GM18507 (cell line): ENCODE measurements around the gene DLEC1.

ENCODE experiments used
- DNase-seq: peaks from one replicate; pipeline ENCODE4 v3.0.0; 2011; ENCODE audit warnings: low read depth; ENCODE audit not compliant: insufficient read length; ENCODE audit errors: extremely low spot score
- FAIRE-seq: peaks from 2 replicates; lab custom pipeline; 2011; peaks lifted over from hg19 to GRCh38; lab: Jason Lieb, UNC

Gene DLEC1

GRCh38 chr3:38095669-38096483, 56.9 kb downstream of the DLEC1 start:
- DNase-seq (no peak), FAIRE-seq (no peak)

GRCh38 chr3:38097446-38098375, 58.7 kb downstream of the DLEC1 start:
- FAIRE-seq (no peak), DNase-seq (no peak)

GRCh38 chr3:38098376-38098723, 59.3 kb downstream of the DLEC1 start:
- FAIRE-seq (no peak), DNase-seq (no peak)

- FAIRE-seq: no peak
- DNase-seq: no peak
These were observed 60.5 kb downstream of the DLEC1 start for GRCh38 chr3:38099518-38099917.

GRCh38 chr3:38100498-38100897, 61.5 kb downstream of the DLEC1 start:
- FAIRE-seq: no peak
- DNase-seq: no peak

- FAIRE-seq: no peak
- DNase-seq: no peak
These were observed 62.9 kb downstream of the DLEC1 start for GRCh38 chr3:38101811-38102443.

- DNase-seq (no peak), FAIRE-seq (no peak)
These were observed 63.4 kb downstream of the DLEC1 start for GRCh38 chr3:38102444-38102814.

- DNase-seq (no peak), FAIRE-seq (no peak)
These were observed 66.5 kb downstream of the DLEC1 start for GRCh38 chr3:38105525-38105924.

GRCh38 chr3:38107911-38108648, 69.1 kb downstream of the DLEC1 start:
- no peak for DNase-seq
- no peak for FAIRE-seq

- no peak for DNase-seq
- no peak for FAIRE-seq
These were observed 69.9 kb downstream of the DLEC1 start for GRCh38 chr3:38108649-38109579.

- FAIRE-seq (no peak), DNase-seq (no peak)
These were observed 70.7 kb downstream of the DLEC1 start for GRCh38 chr3:38109580-38110313.

- FAIRE-seq (no peak), DNase-seq (no peak)
These were observed 71.5 kb downstream of the DLEC1 start for GRCh38 chr3:38110314-38111050.

GRCh38 chr3:38111201-38111600, 72.2 kb downstream of the DLEC1 start:
- no peak for DNase-seq
- FAIRE-seq: no peak

GRCh38 chr3:38111696-38112377, 72.8 kb downstream of the DLEC1 start:
- FAIRE-seq (no peak), DNase-seq (no peak)

- DNase-seq: no peak
- FAIRE-seq: no peak
These were observed 73.4 kb downstream of the DLEC1 start for GRCh38 chr3:38112378-38112761.

GRCh38 chr3:38114052-38114874, 75.3 kb downstream of the DLEC1 start:
- no peak for FAIRE-seq
- no peak for DNase-seq
